Heart right ventricle (tissue), 16 donors: ENCODE results near the gene ARAP1. TPM values are rescaled to one million over a fixed set of nuclear protein-coding genes. Genes with fewer than 3 reads are reported as not detected.

Source experiments
- ATAC-seq, 8 donors: fragments of 200-7000 bp; cut with Tn5 transposase; one replicate each; pipeline ENCODE4 v1.9.1; 2020; ENCODE audit warnings: mild to moderate bottlenecking in 8 of 8, moderate library complexity in 8 of 8, moderate number of reproducible peaks in 1 of 8
- DNase-seq, 2 donors: peaks; one replicate each; pipeline ENCODE4 v3.0.0-alpha.2; 2020
- H3K27ac ChIP-seq, 10 donors: fragments of 200-600 bp; sonication (generic) in 2 of 10; one replicate each; pipeline versions ENCODE4 v1.5.0 to v1.8.0; 2020 to 2022; ENCODE audit warnings: mild to moderate bottlenecking in 3 of 10
- H3K27me3 ChIP-seq, 7 donors: fragments of 200-600 bp; one replicate each; pipeline ENCODE4 v1.8.0; 2021 to 2022; ENCODE audit warnings: mild to moderate bottlenecking in 2 of 7
- H3K36me3 ChIP-seq, 9 donors: fragments of 200-600 bp; sonication (generic) in 1 of 9; one replicate each; pipeline versions ENCODE4 v1.5.0 to v1.8.0; 2020 to 2022; ENCODE audit warnings: mild to moderate bottlenecking in 2 of 9
- H3K4me1 ChIP-seq, 9 donors: fragments of 200-600 bp; sonication (generic) in 1 of 9; one replicate each; pipeline versions ENCODE4 v1.5.0 to v1.8.0; 2020 to 2022; ENCODE audit warnings: mild to moderate bottlenecking in 4 of 9
- H3K4me3 ChIP-seq, 10 donors: fragments of 200-600 bp; sonication (generic) in 2 of 10; one replicate each; pipeline versions ENCODE4 v1.5.0 to v1.8.0; 2020 to 2022; ENCODE audit warnings: mild to moderate bottlenecking in 7 of 10, moderate library complexity in 2 of 10
- H3K9me3 ChIP-seq, 11 donors: fragments of 200-600 bp in 10 of 11; sonication (generic) in 2 of 11; one replicate each; pipeline versions ENCODE4 v1.5.0 to v1.8.0; 2013 to 2022; ENCODE audit warnings: mild to moderate bottlenecking in 2 of 11, control low read depth in 1 of 11, moderate library complexity in 1 of 11
- CTCF ChIP-seq, 9 donors: fragments of 200-600 bp; sonication (generic) in 2 of 9; IDR thresholded peaks; one replicate each; pipeline versions ENCODE4 v1.5.0 to v1.8.0; 2021 to 2022; ENCODE audit warnings: antibody characterized with exemption in 9 of 9, mild to moderate bottlenecking in 5 of 9, moderate library complexity in 1 of 9
- WGBS, 2 donors: extraction: QIAGEN DNeasy Blood & Tissue Kit; methylation state at CpG; one replicate each; pipeline ENCODE4 v1.1.7; 2013; ENCODE audit warnings: inconsistent platforms in 1 of 2; 5-methylcytosine and 5-hydroxymethylcytosine counted together
- intact Hi-C, 10 donors: fragments of 100-400 bp; cut with DNase I; formaldehyde crosslinking; loops; one replicate each; pipeline versions ENCODE4 v1.11.1 to v1.14.2; 2022
- polyA plus RNA-seq, 2 donors: library from polyadenylated mRNA; stranded (reverse); fragments of 200-250 nt; gene quantifications; one replicate each; pipeline ENCODE4 v1.2.3, GENCODE V29; 2013
- total RNA-seq, 10 donors: library from RNA; stranded (reverse); fragmentation: NEBNext Ultra II Directional in 3 of 10; extraction: Animal tissue kit (Norgen Biotek cat#: 25700) in 3 of 10; gene quantifications; one replicate each; pipeline versions ENCODE4 v1.2.1 to v1.2.4, GENCODE V29; 2021 to 2023
- donor health status: Arrhythmogenic right ventricular cardiomyopathy.
- donor health status: ischemic (EF 13 %, LVEDD 7.1; RV severe dilation, severe dysfunction).
- donor health status: healthy with polysubstance abuse.
- donor health status: DM: no; HTN: yes; CAD: no.
- donor health status: DM: no; HTN: no; CAD: no.
- donor health status: ischemic (EF 25% LVEDD 6.9; RV normal size, moderate dysfunction).
- donor health status: ischemic (EF 25% LVEDD 5.7; RV mildly dilated, moderate dysfunction).
- donor health status: healthy.
- donor health status: DM: yes; HTN: yes; CAD: no.
- donor health status: Ischemic cardiomyopathy.
- donor health status: ischemic (EF 35%, LVEDD 5.7; RV mildly dilated, moderate dysfunction).
- donor health status: nonischemic (EF 11% LVEDD 7.7; RV severe dilation, severe dysfunction).
- donor health status: DM: yes; HTN: yes; CAD: no.
- donor health status: PGD.
- donor health status: ischemic (EF 29% LVEDD 5.4; RV normal size, mild dysfunction).
- donor health status: nonischemic (EF 23%, LVEDD 6.1; RV moderate dilation, normal function).

The ARAP1 gene
- total and polyA plus RNA-seq, 12 donors: 30.4 to 68.3 (median 40.8) TPM

- Histone ChIP-seq H3K4me1 (peaks cover 0 to 97% (median 35%) of the 10 kb centered on the region in 9 donors), H3K27ac (peak overlapping the region in 2 of 10 donors; percentile 78 to 98), H3K36me3 (no peaks in the 10 kb centered on the region), H3K4me3 (no peak overlapping the region), H3K9me3 (no peaks in the 10 kb centered on the region), H3K27me3 (no peaks in the 10 kb centered on the region)
- TF ChIP-seq CTCF (IDR thresholded peaks at IDR 0.05): no peak
- intact Hi-C loops: no loop called here
- 96 to 98% methylated on average over 2 of the region's 2 CpGs for WGBS, 2 donors
- ATAC-seq: no peak
- DNase-seq: no peak
Observed at GRCh38 chr11:72740060-72740424, 12.2 kb downstream of the ARAP1 start.

- H3K9me3 ChIP-seq: no peaks in the 10 kb centered on the region
- ATAC-seq (peak in 1 of 8 donors; percentile 8), DNase-seq (no peak)
- TF ChIP-seq CTCF (IDR thresholded peaks at IDR 0.05): no peak
- WGBS, 2 donors: 81 to 83% methylated on average over 10 of the region's 10 CpGs
- intact Hi-C loops: loop anchor here in 1 of 10 donors (5.0 kb wide), 1 partner anchor 33 kb away; no protein-coding TSS in a partner anchor
- H3K36me3 ChIP-seq: no peaks in the 10 kb centered on the region
- peak overlapping the region in 6 of 10 donors; percentile 1 to 98 (median 68) for H3K27ac ChIP-seq
- H3K27me3 ChIP-seq: no peaks in the 10 kb centered on the region
- H3K4me3 ChIP-seq: peak overlapping the region in 2 of 10 donors; percentile 21 to 54
- H3K4me1 ChIP-seq: peaks cover 0 to 100% (median 35%) of the 10 kb centered on the region in 9 donors
Observed at GRCh38 chr11:72739240-72740059, 12.8 kb downstream of the ARAP1 start.

- Histone ChIP-seq H3K36me3 (no peaks in the 10 kb centered on the region), H3K4me3 (peak overlapping the region in 6 of 10 donors; percentile 13 to 54 (median 22)), H3K4me1 (peaks cover 0 to 100% (median 35%) of the 10 kb centered on the region in 9 donors), H3K27me3 (no peaks in the 10 kb centered on the region), H3K27ac (peak overlapping the region in 7 of 10 donors; percentile 40 to 98 (median 62)), H3K9me3 (no peaks in the 10 kb centered on the region)
- DNase-seq: no peak
- intact Hi-C loops: loop anchor here in 1 of 10 donors (5.0 kb wide), 1 partner anchor 34 kb away; no protein-coding TSS in a partner anchor
- WGBS, 2 donors: 90 to 97% methylated on average over 11 of the region's 11 CpGs
- TF ChIP-seq CTCF (IDR thresholded peaks at IDR 0.05): no peak
- peak in 4 of 8 donors; percentile 18 to 39 (median 24) for ATAC-seq
Observed at GRCh38 chr11:72738199-72739141, 13.7 kb downstream of the ARAP1 start.

- H3K27me3 ChIP-seq: no peaks in the 10 kb centered on the region
- H3K4me1 ChIP-seq: peaks cover 0 to 94% (median 34%) of the 10 kb centered on the region in 9 donors
- intact Hi-C loops: loop anchor here in 1 of 10 donors (5.0 kb wide), 1 partner anchor 35 kb away; no protein-coding TSS in a partner anchor
- H3K27ac ChIP-seq: peak overlapping the region in 6 of 10 donors; percentile 52 to 98 (median 66)
- H3K36me3 ChIP-seq: peaks cover 0 to 5% (median 0%) of the 10 kb centered on the region in 9 donors
- TF ChIP-seq CTCF (IDR thresholded peaks at IDR 0.05): no peak
- no peak for DNase-seq
- H3K4me3 ChIP-seq: peak overlapping the region in 1 of 10 donors; percentile 54
- WGBS, 2 donors: 90 to 100% methylated on average over 1 of the region's 1 CpG
- ATAC-seq: no peak
- no peaks in the 10 kb centered on the region for H3K9me3 ChIP-seq
Observed at GRCh38 chr11:72737336-72737735, 14.9 kb downstream of the ARAP1 start.
